ENCODE measurements around the gene HASPIN.
A peak's percentile ranks its signal among the peaks of the same experiment; 100 is the strongest.

Gene HASPIN

DNA sequence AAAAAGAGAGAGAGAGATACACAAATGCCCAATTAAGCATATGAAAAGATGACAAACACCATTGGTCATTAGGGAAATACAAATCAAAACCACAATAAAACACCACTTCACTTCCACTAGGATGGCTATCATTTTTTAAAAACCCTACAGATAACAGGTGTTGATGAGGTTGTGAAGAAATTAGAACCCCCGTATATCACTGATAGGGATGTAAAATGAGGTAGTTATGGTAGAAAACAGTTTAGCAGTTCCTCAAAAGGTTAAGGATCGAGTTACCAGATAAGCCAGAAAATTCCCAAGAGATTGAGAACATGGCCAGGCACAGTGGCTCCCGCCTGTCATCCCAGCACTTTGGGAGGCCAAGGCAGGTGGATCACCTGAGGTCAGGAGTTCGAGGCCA is 30.6 kb upstream of the HASPIN start:
- H4K20me1 ChIP-seq (ENCODE audit: insufficient read depth, low read length) = no peaks in the 10 kb centered on the region
- no peaks in the 10 kb centered on the region; the same call in 1 of the 2 replicates for H3K36me3 ChIP-seq (ENCODE audit: insufficient read depth, low read length)
- H2AFZ ChIP-seq (ENCODE audit: low read depth, low read length) = no peak overlapping the region
- DNase-seq (no peak), ATAC-seq (ENCODE audit: insufficient read depth, low read depth) (no peak)
- H3K9me3 ChIP-seq (ENCODE audit: insufficient read depth, low read length, severe bottlenecking) = peaks cover 2% of the 10 kb centered on the region
- peaks cover 23% of the 10 kb centered on the region for H3K4me1 ChIP-seq (ENCODE audit: insufficient read depth, low read length)
- TF ChIP-seq EZH2 (IDR thresholded peaks at IDR 0.05; ENCODE audit: borderline replicate concordance, low read depth, low read length, severe bottlenecking) = no peak
- no peak overlapping the region for H3K4me3 ChIP-seq (ENCODE audit: low read depth in 1 of 2, low read length in 2 of 2)
- peaks cover 8% of the 10 kb centered on the region for H3K27me3 ChIP-seq (ENCODE audit: insufficient read depth, low read length, poor library complexity)
- no peak overlapping the region for H3K9ac ChIP-seq (ENCODE audit: low read depth, low read length)
- no peak overlapping the region for H3K27ac ChIP-seq (ENCODE audit: low read length)
- H3K4me2 ChIP-seq (ENCODE audit: insufficient read depth, low read length) = no peak overlapping the region
- no peaks in the 10 kb centered on the region for H3K79me2 ChIP-seq (ENCODE audit: insufficient read depth, low read length)

DNA sequence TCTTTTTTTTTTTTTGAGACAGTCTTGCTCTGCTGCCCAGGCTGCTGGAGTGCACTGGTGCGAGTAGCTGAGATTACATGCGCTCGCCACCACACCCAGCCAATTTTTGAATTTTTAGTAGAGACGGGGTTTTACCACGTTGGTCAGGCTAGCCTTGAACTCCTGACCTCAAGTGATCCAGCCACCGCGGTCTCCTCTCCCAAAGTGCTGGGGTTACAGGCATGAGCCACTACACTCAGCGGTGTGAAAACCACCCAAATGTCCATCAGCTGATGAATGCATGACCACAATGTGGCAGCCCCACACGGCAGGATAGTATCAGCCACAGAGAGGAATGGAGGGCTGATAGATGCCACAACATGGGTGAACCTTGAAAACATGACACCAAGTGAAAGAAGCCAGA is 29.9 kb upstream of the HASPIN start:
- H3K36me3 ChIP-seq (ENCODE audit: insufficient read depth, low read length) = no peaks in the 10 kb centered on the region; the same call in 1 of the 2 replicates
- no peaks in the 10 kb centered on the region for H3K79me2 ChIP-seq (ENCODE audit: insufficient read depth, low read length)
- no peak overlapping the region for H3K4me2 ChIP-seq (ENCODE audit: insufficient read depth, low read length)
- TF ChIP-seq EZH2 (IDR thresholded peaks at IDR 0.05; ENCODE audit: borderline replicate concordance, low read depth, low read length, severe bottlenecking) = no peak
- TF ChIP-seq, protein P1, sequence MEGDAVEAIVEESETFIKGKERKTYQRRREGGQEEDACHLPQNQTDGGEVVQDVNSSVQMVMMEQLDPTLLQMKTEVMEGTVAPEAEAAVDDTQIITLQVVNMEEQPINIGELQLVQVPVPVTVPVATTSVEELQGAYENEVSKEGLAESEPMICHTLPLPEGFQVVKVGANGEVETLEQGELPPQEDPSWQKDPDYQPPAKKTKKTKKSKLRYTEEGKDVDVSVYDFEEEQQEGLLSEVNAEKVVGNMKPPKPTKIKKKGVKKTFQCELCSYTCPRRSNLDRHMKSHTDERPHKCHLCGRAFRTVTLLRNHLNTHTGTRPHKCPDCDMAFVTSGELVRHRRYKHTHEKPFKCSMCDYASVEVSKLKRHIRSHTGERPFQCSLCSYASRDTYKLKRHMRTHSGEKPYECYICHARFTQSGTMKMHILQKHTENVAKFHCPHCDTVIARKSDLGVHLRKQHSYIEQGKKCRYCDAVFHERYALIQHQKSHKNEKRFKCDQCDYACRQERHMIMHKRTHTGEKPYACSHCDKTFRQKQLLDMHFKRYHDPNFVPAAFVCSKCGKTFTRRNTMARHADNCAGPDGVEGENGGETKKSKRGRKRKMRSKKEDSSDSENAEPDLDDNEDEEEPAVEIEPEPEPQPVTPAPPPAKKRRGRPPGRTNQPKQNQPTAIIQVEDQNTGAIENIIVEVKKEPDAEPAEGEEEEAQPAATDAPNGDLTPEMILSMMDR (IDR thresholded peaks at IDR 0.05; ENCODE audit: borderline replicate concordance, extremely low read depth, low read length, poor library complexity, severe bottlenecking) = no peak
- no peak overlapping the region for H3K9ac ChIP-seq (ENCODE audit: low read depth, low read length)
- no peak overlapping the region for H3K27ac ChIP-seq (ENCODE audit: low read length)
- ATAC-seq (ENCODE audit: insufficient read depth, low read depth) (no peak), DNase-seq (no peak)
- H3K9me3 ChIP-seq (ENCODE audit: insufficient read depth, low read length, severe bottlenecking) = peaks cover 3% of the 10 kb centered on the region
- H2AFZ ChIP-seq (ENCODE audit: low read depth, low read length) = no peak overlapping the region
- no peaks in the 10 kb centered on the region for H4K20me1 ChIP-seq (ENCODE audit: insufficient read depth, low read length)
- H3K4me3 ChIP-seq (ENCODE audit: low read depth in 1 of 2, low read length in 2 of 2) = no peak overlapping the region
- H3K27me3 ChIP-seq (ENCODE audit: insufficient read depth, low read length, poor library complexity) = peaks cover 8% of the 10 kb centered on the region
- peaks cover 23% of the 10 kb centered on the region for H3K4me1 ChIP-seq (ENCODE audit: insufficient read depth, low read length)

DNA sequence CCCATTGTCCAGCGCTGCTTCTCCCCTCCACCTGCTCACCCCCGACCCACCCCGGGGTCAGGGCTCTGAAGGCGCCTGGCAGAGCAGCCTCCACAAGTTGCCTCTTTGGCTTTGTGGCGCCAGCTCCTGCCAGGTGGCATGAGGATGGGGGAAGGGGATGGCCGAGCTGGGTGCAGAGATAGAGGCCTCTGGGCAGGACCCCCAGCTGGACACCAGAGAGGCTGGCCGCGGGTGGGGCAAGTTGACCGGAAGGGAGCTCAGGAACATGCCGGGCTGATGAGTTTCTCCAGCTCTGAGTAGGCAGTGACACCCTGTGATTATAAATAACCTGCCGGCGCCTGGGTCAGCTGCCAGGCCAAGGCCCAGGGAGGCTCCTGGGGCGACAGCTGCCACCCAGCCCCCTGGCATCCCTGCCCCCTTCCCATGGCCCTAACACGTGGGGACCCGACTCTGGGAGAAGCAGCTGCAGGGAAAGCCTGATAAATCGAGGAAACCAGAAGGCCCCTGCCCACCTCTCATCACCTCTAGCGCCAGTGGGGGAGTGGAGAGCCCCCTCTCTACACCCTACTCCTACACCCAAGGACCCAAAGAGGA is 28.5 kb upstream of the HASPIN start:
- no peaks in the 10 kb centered on the region; the same call in 1 of the 2 replicates for H3K36me3 ChIP-seq (ENCODE audit: insufficient read depth, low read length)
- no peak overlapping the region for H3K27ac ChIP-seq (ENCODE audit: low read length)
- peaks cover 3% of the 10 kb centered on the region for H3K9me3 ChIP-seq (ENCODE audit: insufficient read depth, low read length, severe bottlenecking)
- DNase-seq (no peak), ATAC-seq (ENCODE audit: insufficient read depth, low read depth) (peak; percentile 32)
- TF ChIP-seq, protein P1 (IDR thresholded peaks at IDR 0.05; ENCODE audit: borderline replicate concordance, extremely low read depth, low read length, poor library complexity, severe bottlenecking) = no peak
- no peak for TF ChIP-seq EZH2 (IDR thresholded peaks at IDR 0.05; ENCODE audit: borderline replicate concordance, low read depth, low read length, severe bottlenecking)
- H4K20me1 ChIP-seq (ENCODE audit: insufficient read depth, low read length) = no peaks in the 10 kb centered on the region
- no peaks in the 10 kb centered on the region for H3K79me2 ChIP-seq (ENCODE audit: insufficient read depth, low read length)
- H2AFZ ChIP-seq (ENCODE audit: low read depth, low read length) = peak overlapping the region; percentile 71
- peak overlapping the region; percentile 54 for H3K9ac ChIP-seq (ENCODE audit: low read depth, low read length)
- peaks cover 8% of the 10 kb centered on the region for H3K27me3 ChIP-seq (ENCODE audit: insufficient read depth, low read length, poor library complexity)
- H3K4me2 ChIP-seq (ENCODE audit: insufficient read depth, low read length) = peak overlapping the region; percentile 96
- H3K4me1 ChIP-seq (ENCODE audit: insufficient read depth, low read length) = peaks cover 23% of the 10 kb centered on the region
- peak overlapping the region; percentile 32 to 63; a peak in 3 of 4 replicates for H3K4me3 ChIP-seq (ENCODE audit: low read depth in 1 of 2, low read length in 2 of 2)

DNA sequence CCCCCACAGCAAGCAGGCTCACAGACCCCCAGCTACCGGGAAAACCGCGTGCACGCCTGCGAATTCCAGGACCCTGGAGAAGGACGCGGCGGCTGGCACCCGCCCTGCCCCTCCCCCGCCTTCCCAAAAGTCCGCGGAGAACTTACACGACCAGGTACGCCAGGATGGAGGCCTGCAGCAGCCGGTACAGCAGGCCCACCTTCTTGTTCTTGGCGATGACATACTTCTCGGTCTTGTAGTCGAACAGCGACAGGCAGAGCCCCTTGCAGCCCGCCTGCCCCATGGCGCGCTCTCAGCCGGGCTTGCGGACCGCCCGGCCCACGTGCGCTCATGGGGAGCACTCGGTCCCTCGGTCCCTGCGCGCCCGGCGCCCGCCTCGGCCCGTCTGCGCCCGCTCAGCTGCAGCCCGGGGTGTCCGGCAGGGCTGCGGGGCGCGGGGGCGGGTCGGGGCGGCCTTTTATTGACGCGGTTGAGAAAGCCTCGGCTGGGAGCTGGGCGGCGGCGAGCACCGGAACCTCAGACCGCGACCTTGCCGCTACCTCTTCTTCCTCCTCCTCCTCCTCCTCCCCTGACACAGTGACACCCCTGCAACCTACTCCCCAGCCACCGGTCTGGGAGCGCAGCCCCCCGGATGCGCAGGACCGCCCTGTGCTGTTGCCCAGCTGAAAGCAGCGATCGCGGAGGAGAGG is 27.8 kb upstream of the HASPIN start, which contains the start of gene P2RX5:
Gene P2RX5, minus strand, starts transcription at position 433 of the 689 bp plus-strand sequence. Its CDS starts 150 bp downstream, at position 283.
- H3K36me3 ChIP-seq (ENCODE audit: insufficient read depth, low read length) = no peaks in the 10 kb centered on the region
- H3K4me3 ChIP-seq (ENCODE audit: low read depth in 1 of 2, low read length in 2 of 2) = peak within 1 kb of the TSS; percentile 32 to 63; a peak in 3 of 4 replicates
- H3K9ac ChIP-seq (ENCODE audit: low read depth, low read length) = peak within 1 kb of the TSS; percentile 54
- H2AFZ ChIP-seq (ENCODE audit: low read depth, low read length) = peak within 1 kb of the TSS; percentile 71
- H3K9me3 ChIP-seq (ENCODE audit: insufficient read depth, low read length, severe bottlenecking) = peaks cover 3% of the 10 kb centered on the region
- peaks cover 23% of the 10 kb centered on the region for H3K4me1 ChIP-seq (ENCODE audit: insufficient read depth, low read length)
- TF ChIP-seq EZH2 (IDR thresholded peaks at IDR 0.05; ENCODE audit: borderline replicate concordance, low read depth, low read length, severe bottlenecking) = peak; percentile 47
- TF ChIP-seq, protein P1 (IDR thresholded peaks at IDR 0.05; ENCODE audit: borderline replicate concordance, extremely low read depth, low read length, poor library complexity, severe bottlenecking) = no peak
- peak within 1 kb of the TSS; percentile 96 for H3K4me2 ChIP-seq (ENCODE audit: insufficient read depth, low read length)
- no peaks in the 10 kb centered on the region for H3K79me2 ChIP-seq (ENCODE audit: insufficient read depth, low read length)
- H3K27me3 ChIP-seq (ENCODE audit: insufficient read depth, low read length, poor library complexity) = peaks cover 8% of the 10 kb centered on the region
- DNase-seq (peak; percentile 77), ATAC-seq (ENCODE audit: insufficient read depth, low read depth) (peak; percentile 82)
- H4K20me1 ChIP-seq (ENCODE audit: insufficient read depth, low read length) = no peaks in the 10 kb centered on the region
- H3K27ac ChIP-seq (ENCODE audit: low read length) = no peak within 1 kb of the TSS
